ENCODE results near the gene NPLOC4.
A peak's percentile ranks its signal among the peaks of the same experiment; 100 is the strongest.

The NPLOC4 gene

DNA sequence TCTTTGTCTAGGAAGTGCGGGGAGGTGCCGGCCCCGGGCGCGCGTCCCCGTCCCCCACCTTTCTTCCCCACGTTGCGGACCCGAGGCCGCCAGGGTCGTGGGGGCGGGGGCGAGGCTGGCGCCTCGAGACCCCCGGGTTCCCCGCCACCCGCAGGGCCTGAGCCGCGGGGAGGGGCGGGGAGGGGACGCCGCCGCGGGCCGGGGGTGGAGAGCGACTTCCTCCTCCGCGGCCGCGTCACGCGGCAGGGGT is 122.5 kb downstream of the NPLOC4 start:
- peaks cover 26% of the 10 kb centered on the region for H4K20me1 ChIP-seq (ENCODE audit: low read depth, low read length)
- peaks cover 24% of the 10 kb centered on the region for H3K79me2 ChIP-seq (ENCODE audit: insufficient read depth, low read length)
- no peaks in the 10 kb centered on the region for H3K9me2 ChIP-seq (replicated peaks; ENCODE audit: insufficient read depth, low read length)
- H3K27me3 ChIP-seq (ENCODE audit: low read length): no peaks in the 10 kb centered on the region
- H3K4me2 ChIP-seq (ENCODE audit: low read depth, low read length, poor library complexity, severe bottlenecking): peak overlapping the region; percentile 71
- H3K9ac ChIP-seq (ENCODE audit: low read length): peak overlapping the region; percentile 89
- peaks cover 29% of the 10 kb centered on the region for H3K36me3 ChIP-seq (ENCODE audit: low read length)
- no peaks in the 10 kb centered on the region for H3K9me3 ChIP-seq (ENCODE audit: insufficient read depth, low read length)
- peak overlapping the region; percentile 65 for H3K4me3 ChIP-seq (ENCODE audit: insufficient read depth, low read length, poor library complexity, severe bottlenecking)
- H2AFZ ChIP-seq (ENCODE audit: low read depth, low read length, severe bottlenecking): peak overlapping the region; percentile 13
- H3F3A ChIP-seq (ENCODE audit: insufficient read depth): peaks cover 73% of the 10 kb centered on the region
- H3K27ac ChIP-seq (ENCODE audit: low read depth, low read length): peak overlapping the region; percentile 95
- TF ChIP-seq CTCF (IDR thresholded peaks at IDR 0.05; ENCODE audit: insufficient read depth, low read length, poor library complexity, severe bottlenecking) (no peak), EZH2phosphoT487 (conservative IDR thresholded peaks at IDR 0.05; ENCODE audit: low read length) (no peak)

GRCh38 chr17:81513753-81514488 is 123.0 kb downstream of the NPLOC4 start:
- Histone ChIP-seq H3K36me3 (ENCODE audit: low read length) (peaks cover 31% of the 10 kb centered on the region), H3K4me2 (ENCODE audit: low read depth, low read length, poor library complexity, severe bottlenecking) (peak overlapping the region; percentile 71), H3K27me3 (ENCODE audit: low read length) (no peaks in the 10 kb centered on the region), H3K27ac (ENCODE audit: low read depth, low read length) (peak overlapping the region; percentile 95), H3K79me2 (ENCODE audit: insufficient read depth, low read length) (peaks cover 24% of the 10 kb centered on the region), H3K9me3 (ENCODE audit: insufficient read depth, low read length) (no peaks in the 10 kb centered on the region), H2AFZ (ENCODE audit: low read depth, low read length, severe bottlenecking) (peak overlapping the region; percentile 13), H4K20me1 (ENCODE audit: low read depth, low read length) (peaks cover 26% of the 10 kb centered on the region), H3F3A (ENCODE audit: insufficient read depth) (peaks cover 78% of the 10 kb centered on the region), H3K4me3 (ENCODE audit: insufficient read depth, low read length, poor library complexity, severe bottlenecking) (peak overlapping the region; percentile 65), H3K9ac (ENCODE audit: low read length) (peak overlapping the region; percentile 89), H3K9me2 (replicated peaks; ENCODE audit: insufficient read depth, low read length) (no peaks in the 10 kb centered on the region)
- TF ChIP-seq EZH2phosphoT487 (conservative IDR thresholded peaks at IDR 0.05; ENCODE audit: low read length): no peak
- TF ChIP-seq CTCF (IDR thresholded peaks at IDR 0.05; ENCODE audit: insufficient read depth, low read length, poor library complexity, severe bottlenecking): no peak

GRCh38 chr17:81513372-81513752 is 123.5 kb downstream of the NPLOC4 start:
- Histone ChIP-seq H2AFZ (ENCODE audit: low read depth, low read length, severe bottlenecking) (no peak overlapping the region), H3K79me2 (ENCODE audit: insufficient read depth, low read length) (peaks cover 24% of the 10 kb centered on the region)

More at GRCh38 chr17:81513372-81513752, 123.5 kb downstream of the NPLOC4 start:
- H3K27me3 ChIP-seq (ENCODE audit: low read length): no peaks in the 10 kb centered on the region
- peaks cover 84% of the 10 kb centered on the region for H3F3A ChIP-seq (ENCODE audit: insufficient read depth)
- H3K36me3 ChIP-seq (ENCODE audit: low read length): peaks cover 31% of the 10 kb centered on the region
- TF ChIP-seq EZH2phosphoT487 (conservative IDR thresholded peaks at IDR 0.05; ENCODE audit: low read length) (no peak), CTCF (IDR thresholded peaks at IDR 0.05; ENCODE audit: insufficient read depth, low read length, poor library complexity, severe bottlenecking) (no peak)
- H3K4me3 ChIP-seq (ENCODE audit: insufficient read depth, low read length, poor library complexity, severe bottlenecking): peak overlapping the region; percentile 65
- H4K20me1 ChIP-seq (ENCODE audit: low read depth, low read length): peaks cover 26% of the 10 kb centered on the region
- peak overlapping the region; percentile 71 for H3K4me2 ChIP-seq (ENCODE audit: low read depth, low read length, poor library complexity, severe bottlenecking)
- H3K27ac ChIP-seq (ENCODE audit: low read depth, low read length): peak overlapping the region; percentile 95
- H3K9me3 ChIP-seq (ENCODE audit: insufficient read depth, low read length): no peaks in the 10 kb centered on the region
- H3K9ac ChIP-seq (ENCODE audit: low read length): peak overlapping the region; percentile 89
- no peaks in the 10 kb centered on the region for H3K9me2 ChIP-seq (replicated peaks; ENCODE audit: insufficient read depth, low read length)
